Measurements from ENCODE around the gene PSTPIP1.

- TF ChIP-seq CTCF (conservative IDR thresholded peaks at IDR 0.05 in 1 of 2, IDR thresholded peaks at IDR 0.05 in 1 of 2; ENCODE audit: low read depth in 1 of 2, low read length in 2 of 2) (no peak), EZH2 (IDR thresholded peaks at IDR 0.05; ENCODE audit: low read length, missing control alignments) (no peak)
These were observed 45.7 kb downstream of the PSTPIP1 start for GRCh38 chr15:77040673-77041072.
